Measurements from ENCODE around the gene CTNNBIP1. TPM values are rescaled to one million over a fixed set of nuclear protein-coding genes. Genes with fewer than 3 reads are reported as not detected.
A peak's percentile ranks its signal among the peaks of the same experiment; 100 is the strongest.

CTNNBIP1 gene
- total and polyA plus RNA-seq, 9 of the 15 experiments (the other 6 are each of a cell fraction or from before 2014, with no cell fraction given) = 0.65 to 29.2 (median 14.7) TPM

GRCh38 chr1:9929431-9930385 is 19.6 kb upstream of the CTNNBIP1 start (continued):
- no peak for TF ChIP-seq RBM34 (IDR thresholded peaks at IDR 0.05; ENCODE audit: borderline replicate concordance, insufficient read depth, low read length)
- peak; percentile 75 for TF ChIP-seq KDM5B (IDR thresholded peaks at IDR 0.05; ENCODE audit: insufficient replicate concordance, low read depth, low read length)
- TF ChIP-seq ZNF263 (CRISPR knock-in tag; IDR thresholded peaks at IDR 0.05; ENCODE audit: borderline replicate concordance) = no peak
- TF ChIP-seq STAT5A (IDR thresholded peaks at IDR 0.05; ENCODE audit: borderline replicate concordance, low read length) = no peak
- TF ChIP-seq L3MBTL2 (IDR thresholded peaks at IDR 0.05) = 0 out of 2 replicates have a peak, but pooled peaks have one; percentile 41
- peak in 1 of 2 experiments; percentile 88; a peak in 2 of 4 replicates for TF ChIP-seq MLLT1 (IDR thresholded peaks at IDR 0.05)
- TF ChIP-seq POLR2AphosphoS2 (IDR thresholded peaks at IDR 0.05; ENCODE audit: low read length) = no peak
- TF ChIP-seq EP400 (IDR thresholded peaks at IDR 0.05) = peak; percentile 51; the same call in 1 of the 2 replicates
- TF ChIP-seq AFF4 (CRISPR knock-in tag; IDR thresholded peaks at IDR 0.05) = no peak
- TF ChIP-seq ZBTB26 (CRISPR knock-in tag; IDR thresholded peaks at IDR 0.05) = no peak
- peak; percentile 59 for TF ChIP-seq TAF9B (IDR thresholded peaks at IDR 0.05; ENCODE audit: partially characterized antibody)
- no peak; the same call in 1 of the 2 replicates for TF ChIP-seq PML (IDR thresholded peaks at IDR 0.05; ENCODE audit: low read length)
- no peak for TF ChIP-seq ATF6 (CRISPR knock-in tag; IDR thresholded peaks at IDR 0.05)
- no peak for TF ChIP-seq NR1H2 (CRISPR knock-in tag; IDR thresholded peaks at IDR 0.05)
- peak; percentile 67; the same call in 1 of the 2 replicates for TF ChIP-seq SMARCE1 (IDR thresholded peaks at IDR 0.05)
- TF ChIP-seq POLR2B (IDR thresholded peaks at IDR 0.05; ENCODE audit: low read depth, partially characterized antibody) = no peak
- TF ChIP-seq GABPB2 (CRISPR knock-in tag; conservative IDR thresholded peaks at IDR 0.05) = no peak
- peak in 1 of 2 experiments; percentile 69; a peak in 2 of 4 replicates for TF ChIP-seq TEAD1 (CRISPR knock-in tag; IDR thresholded peaks at IDR 0.05)
